HL-60 (cell line): ENCODE measurements around the gene BPIFB2.

Experiments used
- DNase-seq, 2 experiments: peaks; one replicate each; pipeline ENCODE4 v3.0.0-alpha.2; 2010 to 2020; ENCODE audit warnings: low read depth in 1 of 2, low spot score in 1 of 2
- H3K27ac ChIP-seq: fragments of 250-450 bp; sonication (Bioruptor Pico); replicated peaks from 2 replicates; pipeline ENCODE4 v1.5.1; 2020; ENCODE audit warnings: mild to moderate bottlenecking, moderate library complexity
- H3K27me3 ChIP-seq: fragments of 250-450 bp; sonication (Bioruptor Pico); 2 replicates; pipeline ENCODE4 v1.5.1; 2021; ENCODE audit warnings: mild to moderate bottlenecking, moderate library complexity; ENCODE audit not compliant: insufficient read depth, poor library complexity, severe bottlenecking
- H3K4me3 ChIP-seq: replicated peaks from 2 replicates; pipeline ENCODE4 v1.5.1; 2011; ENCODE audit warnings: mild to moderate bottlenecking, control low read depth, low read length; ENCODE audit not compliant: insufficient read depth
- GABPA ChIP-seq: IDR thresholded peaks from 2 replicates; pipeline ENCODE4 v1.6.1; 2012; ENCODE audit warnings: low read depth
- POLR2AphosphoS5 ChIP-seq: IDR thresholded peaks from 2 replicates; pipeline ENCODE4 v1.6.1; 2012; ENCODE audit warnings: low read depth
- SPI1 ChIP-seq: IDR thresholded peaks from 2 replicates; pipeline ENCODE4 v1.6.1; 2012; ENCODE audit warnings: low read depth, mild to moderate bottlenecking, borderline replicate concordance
- TF ChIP-seq, protein P1 (sequence below): IDR thresholded peaks from 2 replicates; pipeline ENCODE4 v1.6.1; 2012; ENCODE audit warnings: low read depth; ENCODE audit not compliant: insufficient replicate concordance
- TF ChIP-seq, protein P2 (sequence below): IDR thresholded peaks from one replicate; pipeline ENCODE4 v1.5.1; 2011; ENCODE audit warnings: low read length, control low read depth, inconsistent platforms; ENCODE audit not compliant: insufficient read depth

Gene BPIFB2

DNA sequence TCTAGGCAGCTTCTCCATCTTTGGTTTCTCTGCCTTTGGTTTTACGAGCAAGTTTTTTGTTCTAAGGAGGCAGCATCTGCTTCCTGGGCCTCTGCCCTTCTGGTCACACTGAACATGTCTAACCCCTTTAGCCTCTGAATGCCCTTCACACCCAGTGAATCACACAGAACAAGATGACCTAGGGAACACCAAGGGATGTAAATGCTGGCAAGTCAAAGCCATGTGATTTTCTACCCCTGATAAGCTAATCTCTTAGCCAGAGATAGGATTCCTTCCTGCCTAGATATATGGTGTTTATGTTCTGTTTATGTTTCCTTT lies 16.7 kb downstream of the BPIFB2 start:
- Histone ChIP-seq H3K27me3 (no peaks in the 10 kb centered on the region), H3K27ac (no peak overlapping the region), H3K4me3 (no peak overlapping the region)
- TF ChIP-seq SPI1 (no peak), POLR2AphosphoS5 (no peak), GABPA (no peak)
- TF ChIP-seq, protein P1, sequence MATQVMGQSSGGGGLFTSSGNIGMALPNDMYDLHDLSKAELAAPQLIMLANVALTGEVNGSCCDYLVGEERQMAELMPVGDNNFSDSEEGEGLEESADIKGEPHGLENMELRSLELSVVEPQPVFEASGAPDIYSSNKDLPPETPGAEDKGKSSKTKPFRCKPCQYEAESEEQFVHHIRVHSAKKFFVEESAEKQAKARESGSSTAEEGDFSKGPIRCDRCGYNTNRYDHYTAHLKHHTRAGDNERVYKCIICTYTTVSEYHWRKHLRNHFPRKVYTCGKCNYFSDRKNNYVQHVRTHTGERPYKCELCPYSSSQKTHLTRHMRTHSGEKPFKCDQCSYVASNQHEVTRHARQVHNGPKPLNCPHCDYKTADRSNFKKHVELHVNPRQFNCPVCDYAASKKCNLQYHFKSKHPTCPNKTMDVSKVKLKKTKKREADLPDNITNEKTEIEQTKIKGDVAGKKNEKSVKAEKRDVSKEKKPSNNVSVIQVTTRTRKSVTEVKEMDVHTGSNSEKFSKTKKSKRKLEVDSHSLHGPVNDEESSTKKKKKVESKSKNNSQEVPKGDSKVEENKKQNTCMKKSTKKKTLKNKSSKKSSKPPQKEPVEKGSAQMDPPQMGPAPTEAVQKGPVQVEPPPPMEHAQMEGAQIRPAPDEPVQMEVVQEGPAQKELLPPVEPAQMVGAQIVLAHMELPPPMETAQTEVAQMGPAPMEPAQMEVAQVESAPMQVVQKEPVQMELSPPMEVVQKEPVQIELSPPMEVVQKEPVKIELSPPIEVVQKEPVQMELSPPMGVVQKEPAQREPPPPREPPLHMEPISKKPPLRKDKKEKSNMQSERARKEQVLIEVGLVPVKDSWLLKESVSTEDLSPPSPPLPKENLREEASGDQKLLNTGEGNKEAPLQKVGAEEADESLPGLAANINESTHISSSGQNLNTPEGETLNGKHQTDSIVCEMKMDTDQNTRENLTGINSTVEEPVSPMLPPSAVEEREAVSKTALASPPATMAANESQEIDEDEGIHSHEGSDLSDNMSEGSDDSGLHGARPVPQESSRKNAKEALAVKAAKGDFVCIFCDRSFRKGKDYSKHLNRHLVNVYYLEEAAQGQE = no peak
- TF ChIP-seq, protein P2, sequence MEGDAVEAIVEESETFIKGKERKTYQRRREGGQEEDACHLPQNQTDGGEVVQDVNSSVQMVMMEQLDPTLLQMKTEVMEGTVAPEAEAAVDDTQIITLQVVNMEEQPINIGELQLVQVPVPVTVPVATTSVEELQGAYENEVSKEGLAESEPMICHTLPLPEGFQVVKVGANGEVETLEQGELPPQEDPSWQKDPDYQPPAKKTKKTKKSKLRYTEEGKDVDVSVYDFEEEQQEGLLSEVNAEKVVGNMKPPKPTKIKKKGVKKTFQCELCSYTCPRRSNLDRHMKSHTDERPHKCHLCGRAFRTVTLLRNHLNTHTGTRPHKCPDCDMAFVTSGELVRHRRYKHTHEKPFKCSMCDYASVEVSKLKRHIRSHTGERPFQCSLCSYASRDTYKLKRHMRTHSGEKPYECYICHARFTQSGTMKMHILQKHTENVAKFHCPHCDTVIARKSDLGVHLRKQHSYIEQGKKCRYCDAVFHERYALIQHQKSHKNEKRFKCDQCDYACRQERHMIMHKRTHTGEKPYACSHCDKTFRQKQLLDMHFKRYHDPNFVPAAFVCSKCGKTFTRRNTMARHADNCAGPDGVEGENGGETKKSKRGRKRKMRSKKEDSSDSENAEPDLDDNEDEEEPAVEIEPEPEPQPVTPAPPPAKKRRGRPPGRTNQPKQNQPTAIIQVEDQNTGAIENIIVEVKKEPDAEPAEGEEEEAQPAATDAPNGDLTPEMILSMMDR = no peak
- no peak for DNase-seq

DNA sequence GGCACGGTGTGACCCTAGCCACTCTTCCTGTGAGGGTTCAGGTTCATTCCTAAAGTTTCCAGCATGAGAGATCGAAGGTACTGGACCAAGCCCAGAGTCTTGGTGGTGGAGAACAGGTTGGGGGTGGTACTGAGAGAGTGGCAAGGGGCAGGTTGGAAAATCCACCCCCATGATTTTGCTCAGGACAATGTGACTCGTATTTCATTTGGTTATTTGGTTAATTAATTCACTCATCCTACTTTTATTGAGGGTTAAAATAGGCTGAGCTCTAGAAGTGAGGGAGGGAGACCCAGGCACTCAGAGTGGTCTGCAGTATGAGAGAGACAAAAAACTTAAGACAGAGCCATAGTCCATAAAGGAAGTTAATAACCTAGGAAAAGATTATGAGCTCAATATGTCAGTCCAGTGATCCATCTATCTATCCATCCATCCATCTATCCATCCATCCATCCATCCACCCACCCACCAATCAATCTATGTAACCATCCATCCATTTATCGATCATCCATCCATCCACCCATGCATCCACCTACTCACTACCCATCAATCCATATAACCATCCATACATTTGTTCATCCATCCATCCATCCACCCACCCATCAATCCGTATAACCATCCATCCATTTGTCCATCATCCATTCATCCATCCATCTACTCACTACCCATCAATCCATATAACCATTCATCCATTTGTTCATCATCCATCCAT lies 17.3 kb downstream of the BPIFB2 start:
- TF ChIP-seq, protein P2 = no peak
- no peak for TF ChIP-seq SPI1
- no peak for TF ChIP-seq GABPA
- TF ChIP-seq, protein P1 = no peak
- Histone ChIP-seq H3K27me3 (no peaks in the 10 kb centered on the region), H3K27ac (no peak overlapping the region), H3K4me3 (no peak overlapping the region)
- no peak for DNase-seq

DNA sequence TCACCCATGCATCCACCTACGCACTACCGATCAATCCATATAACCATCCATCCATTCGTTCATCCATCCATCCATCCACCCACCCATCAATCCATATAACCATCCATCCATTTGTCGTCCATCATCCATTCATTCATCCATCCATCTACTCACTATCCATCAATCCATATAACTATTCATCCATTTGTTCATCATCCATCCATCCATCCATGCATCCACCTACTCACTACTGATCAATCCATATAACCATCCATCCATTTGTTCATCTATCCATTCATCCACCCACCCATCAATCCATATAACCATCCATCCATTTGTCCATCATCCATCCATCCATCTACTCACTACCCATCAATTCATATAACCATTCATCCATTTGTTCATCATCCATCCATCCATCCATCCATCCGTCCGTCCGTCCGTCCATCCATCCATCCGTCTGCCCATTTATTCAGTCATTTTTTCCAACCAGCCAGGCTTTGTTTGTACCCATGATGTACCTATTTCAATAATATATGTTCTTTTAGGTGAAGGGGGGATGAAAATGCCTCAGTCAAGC lies 17.9 kb downstream of the BPIFB2 start:
- no peak for DNase-seq
- TF ChIP-seq, protein P1 = no peak
- TF ChIP-seq SPI1 (no peak), POLR2AphosphoS5 (no peak), GABPA (no peak)
- TF ChIP-seq, protein P2 = no peak
- Histone ChIP-seq H3K27me3 (no peaks in the 10 kb centered on the region), H3K4me3 (no peak overlapping the region), H3K27ac (no peak overlapping the region)
